PC-9 (cell line): ENCODE measurements around the gene TRPV6. TPM values are rescaled to one million over a fixed set of nuclear protein-coding genes. Genes with fewer than 3 reads are reported as not detected.

ENCODE experiments used
- BruUV-seq: library from RNA; stranded (reverse); fragments of 400-500 nt; replicated peaks from 2 replicates; lab custom pipeline; 2021; lab: Mats Ljungman, UMichigan
- CTCF ChIA-PET: fragments of 300-600 bp; sonication (Branson Sonifier 250); formaldehyde crosslinking; loops from one replicate; lab custom pipeline; 2022; ENCODE audit warnings: antibody characterized with exemption; lab: Charles Lee
- POLR2A ChIA-PET: fragments of 300-600 bp; sonication (Branson Sonifier 250); formaldehyde crosslinking; loops from one replicate; lab custom pipeline; 2022; ENCODE audit warnings: antibody characterized with exemption; ENCODE audit not compliant: unreplicated experiment; lab: Charles Lee
- DNase-seq, 2 experiments: peaks; one replicate each; pipeline versions ENCODE4 v3.0.0 to v3.0.0-alpha.2; 2015 to 2022; ENCODE audit warnings: mixed read lengths in 1 of 2
- H2AFZ ChIP-seq: fragments of 200-600 bp; sonication (generic); 2 replicates; pipeline ENCODE4 v1.8.1; 2017; ENCODE audit warnings: antibody characterized with exemption
- H3F3A ChIP-seq: fragments of 200-600 bp; sonication (generic); 2 replicates; pipeline ENCODE4 v1.8.1; 2017; ENCODE audit warnings: antibody characterized with exemption, mild to moderate bottlenecking, low read depth; ENCODE audit not compliant: insufficient read depth
- H3K27ac ChIP-seq: fragments of 200-600 bp; sonication (generic); 2 replicates; pipeline ENCODE4 v1.6.1; 2016; ENCODE audit warnings: mixed run types
- H3K27me3 ChIP-seq: fragments of 200-600 bp; sonication (generic); 2 replicates; pipeline ENCODE4 v1.6.1; 2016; ENCODE audit warnings: low read depth, mixed run types; ENCODE audit not compliant: insufficient read depth
- H3K36me3 ChIP-seq: fragments of 200-600 bp; sonication (generic); 2 replicates; pipeline ENCODE4 v1.6.1; 2016; ENCODE audit warnings: low read depth, mixed run types
- H3K4me1 ChIP-seq: fragments of 200-600 bp; sonication (generic); replicated peaks from 2 replicates; pipeline ENCODE4 v1.6.1; 2016; ENCODE audit warnings: mixed run types; ENCODE audit not compliant: insufficient read depth
- H3K4me2 ChIP-seq: fragments of 200-600 bp; sonication (generic); 2 replicates; pipeline ENCODE4 v1.6.1; 2017; ENCODE audit warnings: mixed run types
- H3K4me3 ChIP-seq: fragments of 200-600 bp; sonication (generic); 2 replicates; pipeline ENCODE4 v1.6.1; 2016; ENCODE audit warnings: mixed run types
- H3K79me2 ChIP-seq: fragments of 200-600 bp; sonication (generic); 2 replicates; pipeline ENCODE4 v1.6.1; 2017; ENCODE audit warnings: low read depth, mixed run types
- H3K9me2 ChIP-seq: fragments of 200-600 bp; sonication (generic); 2 replicates; pipeline ENCODE4 v1.8.1; 2017; ENCODE audit warnings: mild to moderate bottlenecking; ENCODE audit not compliant: insufficient read depth
- H3K9me3 ChIP-seq: fragments of 200-600 bp; sonication (generic); 2 replicates; pipeline ENCODE4 v1.8.1; 2016; ENCODE audit warnings: low read depth; ENCODE audit not compliant: insufficient read depth
- H4K20me1 ChIP-seq: fragments of 200-600 bp; sonication (generic); 2 replicates; pipeline ENCODE4 v1.8.1; 2017; ENCODE audit not compliant: insufficient read depth
- EZH2 ChIP-seq: fragments of 200-600 bp; sonication (generic); IDR thresholded peaks from 2 replicates; pipeline ENCODE4 v1.8.0; 2017; ENCODE audit warnings: antibody characterized with exemption, low read depth
- intact Hi-C: fragments of 100-400 bp; cut with micrococcal nuclease; formaldehyde crosslinking; loops from one replicate; pipeline ENCODE4 v1.10.0; 2022; ENCODE audit not compliant: unreplicated experiment
- total RNA-seq: library from RNA; stranded (reverse); gene quantifications from 2 replicates; pipeline ENCODE4 v1.2.3, GENCODE V29; 2021
- TF ChIP-seq, protein P1 (sequence below): fragments of 200-600 bp; sonication (generic); conservative IDR thresholded peaks from 2 replicates; pipeline ENCODE4 v1.6.1; 2017; ENCODE audit warnings: mixed run types, antibody characterized with exemption, mild to moderate bottlenecking, moderate library complexity

Gene TRPV6
- total RNA-seq, 1 experiment from 2014 or later: 14.7 TPM

GRCh38 chr7:142859411-142859810 lies 26.1 kb downstream of the TRPV6 start:
- intact Hi-C loops: no loop called here
- CTCF ChIA-PET: no interaction called here
- POLR2A ChIA-PET: no interaction called here

DNA sequence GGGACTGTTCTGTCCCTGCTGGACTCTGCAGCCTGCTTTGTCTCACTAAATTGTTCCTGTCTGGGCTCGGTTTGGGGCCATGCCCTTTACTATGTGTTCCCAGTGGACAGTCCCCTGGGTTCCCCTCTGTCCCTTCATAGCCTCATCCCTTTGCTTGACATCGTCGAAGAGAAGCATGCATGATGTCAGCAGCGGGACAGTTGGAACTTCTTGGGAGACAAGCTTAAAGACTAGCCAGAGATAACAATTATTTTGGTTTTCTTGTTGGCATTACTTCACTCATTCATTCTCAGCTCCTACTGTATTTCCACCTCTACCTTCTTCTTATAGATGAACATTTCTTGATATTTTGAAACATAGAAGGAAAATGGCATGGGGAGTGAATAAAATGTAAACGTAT lies 27.9 kb downstream of the TRPV6 start:
- peaks cover 51% of the 10 kb centered on the region for H3K4me1 ChIP-seq
- peak overlapping the region; percentile 81; the same call in 1 of the 2 replicates for H3K4me2 ChIP-seq
- TF ChIP-seq EZH2: no peak
- TF ChIP-seq, protein P1, sequence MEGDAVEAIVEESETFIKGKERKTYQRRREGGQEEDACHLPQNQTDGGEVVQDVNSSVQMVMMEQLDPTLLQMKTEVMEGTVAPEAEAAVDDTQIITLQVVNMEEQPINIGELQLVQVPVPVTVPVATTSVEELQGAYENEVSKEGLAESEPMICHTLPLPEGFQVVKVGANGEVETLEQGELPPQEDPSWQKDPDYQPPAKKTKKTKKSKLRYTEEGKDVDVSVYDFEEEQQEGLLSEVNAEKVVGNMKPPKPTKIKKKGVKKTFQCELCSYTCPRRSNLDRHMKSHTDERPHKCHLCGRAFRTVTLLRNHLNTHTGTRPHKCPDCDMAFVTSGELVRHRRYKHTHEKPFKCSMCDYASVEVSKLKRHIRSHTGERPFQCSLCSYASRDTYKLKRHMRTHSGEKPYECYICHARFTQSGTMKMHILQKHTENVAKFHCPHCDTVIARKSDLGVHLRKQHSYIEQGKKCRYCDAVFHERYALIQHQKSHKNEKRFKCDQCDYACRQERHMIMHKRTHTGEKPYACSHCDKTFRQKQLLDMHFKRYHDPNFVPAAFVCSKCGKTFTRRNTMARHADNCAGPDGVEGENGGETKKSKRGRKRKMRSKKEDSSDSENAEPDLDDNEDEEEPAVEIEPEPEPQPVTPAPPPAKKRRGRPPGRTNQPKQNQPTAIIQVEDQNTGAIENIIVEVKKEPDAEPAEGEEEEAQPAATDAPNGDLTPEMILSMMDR: no peak
- no peaks in the 10 kb centered on the region for H3K9me3 ChIP-seq
- no peak overlapping the region for H3K4me3 ChIP-seq
- H3K27ac ChIP-seq: no peak overlapping the region
- intact Hi-C loops: no loop called here
- H2AFZ ChIP-seq: no peak overlapping the region
- POLR2A ChIA-PET: no interaction called here
- peaks cover 10% of the 10 kb centered on the region; the same call in 1 of the 2 replicates for H3K36me3 ChIP-seq
- no peaks in the 10 kb centered on the region for H3K27me3 ChIP-seq
- peaks cover 32% of the 10 kb centered on the region for H3K79me2 ChIP-seq
- BruUV-seq: no TSS peak
- H4K20me1 ChIP-seq: no peaks in the 10 kb centered on the region
- no peaks in the 10 kb centered on the region for H3K9me2 ChIP-seq
- CTCF ChIA-PET: interaction anchor here (0.6 to 1.7 kb wide), 3 partner anchors 44 to 470 kb away, joined by 3 to 9 read pairs (median 4); no protein-coding TSS in a partner anchor
- peaks cover 19% of the 10 kb centered on the region for H3F3A ChIP-seq
- no peak for DNase-seq

More at GRCh38 chr7:142859411-142859810, 26.1 kb downstream of the TRPV6 start:
- Histone ChIP-seq H3K4me2 (no peak overlapping the region), H2AFZ (no peak overlapping the region), H3K27me3 (no peaks in the 10 kb centered on the region), H3K79me2 (peaks cover 32% of the 10 kb centered on the region), H3K9me3 (no peaks in the 10 kb centered on the region), H3K4me1 (peaks cover 40% of the 10 kb centered on the region), H3F3A (peaks cover 10% of the 10 kb centered on the region; the same call in 1 of the 2 replicates), H3K4me3 (no peak overlapping the region), H4K20me1 (no peaks in the 10 kb centered on the region), H3K27ac (no peak overlapping the region), H3K36me3 (peaks cover 14% of the 10 kb centered on the region; the same call in 1 of the 2 replicates), H3K9me2 (no peaks in the 10 kb centered on the region)
- DNase-seq: no peak
- BruUV-seq: no TSS peak
- no peak for TF ChIP-seq EZH2
- TF ChIP-seq, protein P1: no peak

- POLR2A ChIA-PET: no interaction called here
- Histone ChIP-seq H3F3A (peaks cover 19% of the 10 kb centered on the region), H2AFZ (no peak overlapping the region), H3K36me3 (0 out of 2 replicates have a peak, but pooled peaks cover 4% of the 10 kb centered on the region), H3K79me2 (peaks cover 32% of the 10 kb centered on the region), H3K27ac (no peak overlapping the region), H3K4me1 (peaks cover 51% of the 10 kb centered on the region), H3K9me3 (no peaks in the 10 kb centered on the region), H3K4me2 (peak overlapping the region; percentile 81), H4K20me1 (no peaks in the 10 kb centered on the region), H3K27me3 (no peaks in the 10 kb centered on the region), H3K9me2 (no peaks in the 10 kb centered on the region), H3K4me3 (peak overlapping the region; percentile 95; the same call in 1 of the 2 replicates)
- no TSS peak for BruUV-seq
- CTCF ChIA-PET: interaction anchor here (0.5 to 0.6 kb wide), 2 partner anchors 38 to 419 kb away, joined by 3 to 4 read pairs; no protein-coding TSS in a partner anchor
- DNase-seq: no peak
- intact Hi-C loops: no loop called here
- TF ChIP-seq EZH2: no peak
- TF ChIP-seq, protein P1: no peak
Observed at GRCh38 chr7:142856565-142857245, 28.8 kb downstream of the TRPV6 start.
